22Rv1 (cell line): ENCODE measurements around the gene VEGFB.

Experiments
- H3K27ac ChIP-seq: fragments of 450-650 bp; 2 replicates; pipeline ENCODE4 v1.5.1; 2017
- CTCF ChIP-seq: fragments of 450-650 bp; IDR thresholded peaks from 2 replicates; pipeline ENCODE4 v1.5.1; 2017; ENCODE audit warnings: mild to moderate bottlenecking
- ZFX ChIP-seq: fragments of 450-650 bp; IDR thresholded peaks from 2 replicates; pipeline ENCODE4 v1.6.1; 2017; ENCODE audit warnings: antibody characterized with exemption, borderline replicate concordance

VEGFB gene

GRCh38 chr11:64198511-64198910, 35.9 kb upstream of the VEGFB start:
- H3K27ac ChIP-seq, result no peak overlapping the region
- TF ChIP-seq CTCF (no peak), ZFX (no peak)

- 0 out of 2 replicates have a peak overlapping the region, but pooled peaks have one; percentile 12 for H3K27ac ChIP-seq
- TF ChIP-seq CTCF (no peak), ZFX (no peak)
Observed at GRCh38 chr11:64201543-64201942, 32.8 kb upstream of the VEGFB start.

GRCh38 chr11:64202992-64203391, 31.4 kb upstream of the VEGFB start:
- no peak for TF ChIP-seq ZFX
- TF ChIP-seq CTCF, result no peak
- peak overlapping the region; percentile 40; the same call in 1 of the 2 replicates for H3K27ac ChIP-seq

GRCh38 chr11:64203421-64204079, 30.8 kb upstream of the VEGFB start:
- peak overlapping the region; percentile 40 for H3K27ac ChIP-seq
- TF ChIP-seq CTCF, result no peak
- TF ChIP-seq ZFX, result no peak

GRCh38 chr11:64204080-64204440, 30.3 kb upstream of the VEGFB start:
- peak overlapping the region; percentile 40 for H3K27ac ChIP-seq
- TF ChIP-seq CTCF (no peak), ZFX (no peak)

GRCh38 chr11:64204464-64204989, 29.9 kb upstream of the VEGFB start:
- peak; percentile 92 for TF ChIP-seq CTCF
- TF ChIP-seq ZFX, result no peak
- H3K27ac ChIP-seq, result peak overlapping the region; percentile 40

- TF ChIP-seq ZFX (no peak), CTCF (no peak)
- H3K27ac ChIP-seq, result peak within 1 kb of the TSS; percentile 40
Observed at GRCh38 chr11:64206457-64207255, 27.7 kb upstream of the VEGFB start, which contains the start of gene FERMT3. Gene FERMT3 (plus strand): TSS chr11:64206721. CDS start chr11:64207365, 644 bp downstream.
